PC-3 (cell line): ENCODE data around the gene CSNK1E. TPM values are rescaled to one million over a fixed set of nuclear protein-coding genes. Genes with fewer than 3 reads are reported as not detected.

Experiments used
- ATAC-seq: fragments of 200-7000 bp; cut with Tn5 transposase; 2 replicates; pipeline ENCODE4 v1.9.1; 2020; ENCODE audit warnings: mild to moderate bottlenecking, moderate library complexity
- BruUV-seq: library from RNA; stranded (reverse); fragments of 400-500 nt; replicated peaks from 2 replicates; lab custom pipeline; 2021; lab: Mats Ljungman, UMichigan
- CTCF ChIA-PET: fragments of 300-600 bp; sonication (Branson Sonifier 250); formaldehyde crosslinking; loops from one replicate; lab custom pipeline; 2022; ENCODE audit warnings: antibody characterized with exemption; lab: Charles Lee
- POLR2A ChIA-PET: fragments of 300-600 bp; sonication (Branson Sonifier 250); formaldehyde crosslinking; loops from one replicate; lab custom pipeline; 2022; ENCODE audit warnings: antibody characterized with exemption; ENCODE audit not compliant: unreplicated experiment; lab: Charles Lee
- DNase-seq: peaks from one replicate; pipeline ENCODE4 v3.0.0-alpha.2; 2015
- H2AFZ ChIP-seq: fragments of 300-600 bp; sonication (generic); 2 replicates; pipeline ENCODE4 v1.6.0; 2016; ENCODE audit warnings: antibody characterized with exemption, low read length
- H3F3A ChIP-seq: fragments of 300-600 bp; sonication (generic); one replicate; pipeline ENCODE4 v1.6.0; 2017; ENCODE audit warnings: antibody characterized with exemption, low read length, control low read depth, mild to moderate bottlenecking; ENCODE audit not compliant: unreplicated experiment
- H3K27ac ChIP-seq: fragments of 300-600 bp; sonication (generic); 2 replicates; pipeline ENCODE4 v1.5.1; 2016; ENCODE audit warnings: mild to moderate bottlenecking, low read length
- H3K27me3 ChIP-seq: fragments of 300-600 bp; sonication (generic); 2 replicates; pipeline ENCODE4 v1.6.1; 2016; ENCODE audit warnings: low read length, mixed read lengths
- H3K36me3 ChIP-seq: fragments of 300-600 bp; sonication (generic); 2 replicates; pipeline ENCODE4 v1.6.1; 2016; ENCODE audit warnings: low read depth, mixed run types, low read length, mixed read lengths
- H3K4me1 ChIP-seq: fragments of 300-600 bp; sonication (generic); 2 replicates; pipeline ENCODE4 v1.5.1; 2016; ENCODE audit warnings: low read length; ENCODE audit not compliant: insufficient read depth
- H3K4me2 ChIP-seq: fragments of 300-600 bp; sonication (generic); 2 replicates; pipeline ENCODE4 v1.6.0; 2016; ENCODE audit warnings: low read length
- H3K4me3 ChIP-seq: fragments of 300-600 bp; sonication (generic); 2 replicates; pipeline ENCODE4 v1.5.1; 2016; ENCODE audit warnings: mild to moderate bottlenecking, low read length, mixed read lengths
- H3K79me2 ChIP-seq: fragments of 300-600 bp; sonication (generic); 2 replicates; pipeline ENCODE4 v1.6.1; 2017; ENCODE audit warnings: low read length, mixed read lengths
- H3K9ac ChIP-seq: fragments of 300-600 bp; sonication (generic); 2 replicates; pipeline ENCODE4 v1.6.0; 2016; ENCODE audit warnings: mild to moderate bottlenecking, low read length
- H3K9me2 ChIP-seq: fragments of 300-600 bp; sonication (generic); replicated peaks from 2 replicates; pipeline ENCODE4 v1.6.1; 2016; ENCODE audit warnings: mixed run types, low read length, mixed read lengths
- H3K9me3 ChIP-seq: fragments of 300-600 bp; sonication (generic); 2 replicates; pipeline ENCODE4 v1.6.1; 2016; ENCODE audit warnings: low read length, mixed read lengths
- H4K20me1 ChIP-seq: fragments of 300-600 bp; sonication (generic); 2 replicates; pipeline ENCODE4 v1.6.1; 2016; ENCODE audit warnings: low read length, mixed read lengths
- EZH2 ChIP-seq: fragments of 300-600 bp; sonication (generic); IDR thresholded peaks from one replicate; pipeline ENCODE4 v1.6.1; 2017; ENCODE audit warnings: antibody characterized with exemption, mild to moderate bottlenecking, low read length; ENCODE audit not compliant: unreplicated experiment
- EZH2phosphoT487 ChIP-seq: fragments of 300-600 bp; sonication (generic); IDR thresholded peaks from 2 replicates; pipeline ENCODE4 v1.6.1; 2018; ENCODE audit warnings: mild to moderate bottlenecking, antibody characterized with exemption, low read length, borderline replicate concordance
- intact Hi-C: fragments of 100-400 bp; cut with micrococcal nuclease; formaldehyde crosslinking; loops from 2 replicates; pipeline ENCODE4 v1.9.0; 2023
- total RNA-seq: library from RNA; depleted of rRNA; stranded (reverse); fragments of >200 nt; gene quantifications from 2 replicates; pipeline ENCODE4 v1.2.3, GENCODE V29; 2014
- TF ChIP-seq, protein P1 (sequence below): fragments of 300-600 bp; sonication (generic); conservative IDR thresholded peaks from 2 replicates; pipeline ENCODE4 v1.5.1; 2017; ENCODE audit warnings: antibody characterized with exemption, low read depth, mild to moderate bottlenecking, low read length

Gene CSNK1E
- total RNA-seq, 1 experiment from 2014 or later = 147 TPM

DNA sequence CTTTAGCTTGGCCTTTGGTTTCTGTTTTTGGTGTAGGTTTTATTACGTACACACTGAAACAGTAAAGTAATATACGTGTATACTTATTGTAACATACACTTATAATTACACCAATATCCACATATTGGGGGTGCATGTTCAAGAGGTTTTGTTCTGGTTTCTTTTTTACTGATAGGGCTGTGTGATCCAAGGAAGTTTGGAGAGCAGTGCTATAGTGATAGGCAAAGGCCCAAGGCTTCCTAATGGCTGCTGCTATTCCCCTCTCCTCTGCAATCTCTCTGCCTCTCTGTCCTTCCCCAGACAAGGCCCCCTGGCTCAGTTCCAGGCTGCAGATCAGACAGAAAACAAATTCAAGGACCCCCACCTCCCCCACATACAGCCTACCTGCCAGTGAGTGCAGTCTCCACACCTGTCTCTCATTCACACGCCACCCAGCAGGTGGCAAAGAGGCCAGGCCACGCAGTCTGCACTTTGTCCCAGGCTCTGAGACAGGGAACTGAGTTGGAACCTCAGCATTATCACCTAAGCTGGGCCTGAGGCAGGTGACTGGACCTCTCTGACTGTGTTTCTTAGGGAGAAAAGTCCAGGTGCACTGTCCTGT, 59.5 kb downstream of the CSNK1E start:
- no peaks in the 10 kb centered on the region for H3K9me2 ChIP-seq
- ChIA-PET CTCF (no interaction called here), POLR2A (no interaction called here)
- H4K20me1 ChIP-seq = no peaks in the 10 kb centered on the region
- H3K36me3 ChIP-seq = peaks cover 3% of the 10 kb centered on the region; the same call in 1 of the 2 replicates
- peak overlapping the region; percentile 71 for H3K4me2 ChIP-seq
- no peak overlapping the region for H2AFZ ChIP-seq
- peak; percentile 19 for DNase-seq
- TF ChIP-seq, protein P1, sequence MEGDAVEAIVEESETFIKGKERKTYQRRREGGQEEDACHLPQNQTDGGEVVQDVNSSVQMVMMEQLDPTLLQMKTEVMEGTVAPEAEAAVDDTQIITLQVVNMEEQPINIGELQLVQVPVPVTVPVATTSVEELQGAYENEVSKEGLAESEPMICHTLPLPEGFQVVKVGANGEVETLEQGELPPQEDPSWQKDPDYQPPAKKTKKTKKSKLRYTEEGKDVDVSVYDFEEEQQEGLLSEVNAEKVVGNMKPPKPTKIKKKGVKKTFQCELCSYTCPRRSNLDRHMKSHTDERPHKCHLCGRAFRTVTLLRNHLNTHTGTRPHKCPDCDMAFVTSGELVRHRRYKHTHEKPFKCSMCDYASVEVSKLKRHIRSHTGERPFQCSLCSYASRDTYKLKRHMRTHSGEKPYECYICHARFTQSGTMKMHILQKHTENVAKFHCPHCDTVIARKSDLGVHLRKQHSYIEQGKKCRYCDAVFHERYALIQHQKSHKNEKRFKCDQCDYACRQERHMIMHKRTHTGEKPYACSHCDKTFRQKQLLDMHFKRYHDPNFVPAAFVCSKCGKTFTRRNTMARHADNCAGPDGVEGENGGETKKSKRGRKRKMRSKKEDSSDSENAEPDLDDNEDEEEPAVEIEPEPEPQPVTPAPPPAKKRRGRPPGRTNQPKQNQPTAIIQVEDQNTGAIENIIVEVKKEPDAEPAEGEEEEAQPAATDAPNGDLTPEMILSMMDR = 0 out of 2 replicates have a peak, but pooled peaks have one; percentile 12
- no peak for TF ChIP-seq EZH2
- H3K79me2 ChIP-seq = peaks cover 80% of the 10 kb centered on the region
- BruUV-seq = TSS peak; percentile 41
- no peaks in the 10 kb centered on the region for H3K9me3 ChIP-seq
- H3K27me3 ChIP-seq = no peaks in the 10 kb centered on the region
- no peaks in the 10 kb centered on the region for H3F3A ChIP-seq
- H3K9ac ChIP-seq = peak overlapping the region; percentile 18; the same call in 1 of the 2 replicates
- intact Hi-C loops = no loop called here
- peak overlapping the region; percentile 31 for H3K27ac ChIP-seq
- ATAC-seq = peak; percentile 53
- H3K4me1 ChIP-seq = peaks cover 15% of the 10 kb centered on the region; the same call in 1 of the 2 replicates
- H3K4me3 ChIP-seq = peak overlapping the region; percentile 47

DNA sequence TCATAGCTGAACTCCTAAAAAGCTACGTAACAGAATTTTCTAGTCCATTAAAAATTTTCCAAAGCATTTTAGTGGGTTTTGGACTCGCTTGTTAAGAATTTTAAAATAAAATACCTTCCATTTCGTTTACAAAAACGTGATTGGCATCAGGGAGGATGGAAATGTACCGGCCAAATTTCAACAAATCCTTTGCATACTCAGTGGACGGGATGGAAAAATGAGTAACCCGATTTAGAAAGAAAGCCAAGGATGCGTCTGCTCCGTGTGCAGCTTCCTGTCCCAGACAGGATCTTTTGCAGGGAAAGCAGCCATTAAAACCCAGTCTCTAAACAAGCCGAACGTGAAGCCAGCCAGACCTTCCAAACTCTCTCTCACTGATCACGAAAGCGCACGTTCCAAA, 60.1 kb downstream of the CSNK1E start:
- Histone ChIP-seq H3K79me2 (peaks cover 79% of the 10 kb centered on the region), H3K4me1 (peaks cover 15% of the 10 kb centered on the region; the same call in 1 of the 2 replicates), H4K20me1 (no peaks in the 10 kb centered on the region), H3K4me2 (peak overlapping the region; percentile 71), H3K36me3 (peaks cover 2% of the 10 kb centered on the region; the same call in 1 of the 2 replicates), H3K4me3 (peak overlapping the region; percentile 47), H3K27me3 (no peaks in the 10 kb centered on the region), H2AFZ (0 out of 2 replicates have a peak overlapping the region, but pooled peaks have one; percentile 47), H3F3A (no peaks in the 10 kb centered on the region), H3K9ac (0 out of 2 replicates have a peak overlapping the region, but pooled peaks have one; percentile 18), H3K9me2 (no peaks in the 10 kb centered on the region), H3K27ac (peak overlapping the region; percentile 31), H3K9me3 (no peaks in the 10 kb centered on the region)
- BruUV-seq = no TSS peak
- POLR2A ChIA-PET = no interaction called here
- CTCF ChIA-PET = no interaction called here
- intact Hi-C loops = no loop called here
- ATAC-seq (peak; percentile 63), DNase-seq (peak; percentile 29)
- TF ChIP-seq EZH2phosphoT487 = no peak

DNA sequence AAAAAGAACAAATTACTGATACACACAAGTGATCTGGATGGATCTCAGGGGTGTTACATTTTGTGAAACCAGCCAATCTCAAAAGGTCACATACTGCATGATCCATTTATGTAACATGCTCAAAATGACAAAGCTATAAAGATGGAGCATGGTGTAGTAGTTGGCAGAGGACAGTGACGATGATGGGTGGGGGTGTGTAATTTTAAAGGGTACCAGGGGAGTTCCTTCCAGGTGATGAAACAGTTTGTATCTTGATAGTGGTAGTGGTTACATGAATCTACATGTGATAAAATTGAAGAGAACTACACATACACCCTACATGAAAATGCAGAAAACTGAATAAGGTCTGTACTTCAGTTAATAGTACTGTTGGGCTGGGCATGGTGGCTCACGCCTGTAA, 61.5 kb downstream of the CSNK1E start:
- no peaks in the 10 kb centered on the region for H3K27me3 ChIP-seq
- ChIA-PET CTCF (no interaction called here), POLR2A (no interaction called here)
- H3K36me3 ChIP-seq = no peaks in the 10 kb centered on the region
- H3K9me2 ChIP-seq = no peaks in the 10 kb centered on the region
- H3F3A ChIP-seq = no peaks in the 10 kb centered on the region
- ATAC-seq (no peak), DNase-seq (no peak)
- H3K79me2 ChIP-seq = peaks cover 77% of the 10 kb centered on the region
- H4K20me1 ChIP-seq = no peaks in the 10 kb centered on the region
- H3K4me2 ChIP-seq = no peak overlapping the region
- TF ChIP-seq EZH2phosphoT487 = no peak
- no peak for TF ChIP-seq EZH2
- TF ChIP-seq, protein P1 = no peak
- no TSS peak for BruUV-seq
- no peak overlapping the region for H3K27ac ChIP-seq
- no peak overlapping the region for H2AFZ ChIP-seq
- no peak overlapping the region for H3K9ac ChIP-seq
- peaks cover 15% of the 10 kb centered on the region; the same call in 1 of the 2 replicates for H3K4me1 ChIP-seq
- H3K4me3 ChIP-seq = no peak overlapping the region
- intact Hi-C loops = no loop called here
- H3K9me3 ChIP-seq = no peaks in the 10 kb centered on the region
